ENCODE measurements around the gene HS3ST5.
"Not testable (repeated sequence)": the region's sequence is repeated elsewhere in the genome, so short reads cannot be mapped to it uniquely, and the experiment has no call there.

HS3ST5 gene

GRCh38 chr6:114274836-114275235, 68.0 kb downstream of the HS3ST5 start:
- DNase-seq, result no peak

DNA sequence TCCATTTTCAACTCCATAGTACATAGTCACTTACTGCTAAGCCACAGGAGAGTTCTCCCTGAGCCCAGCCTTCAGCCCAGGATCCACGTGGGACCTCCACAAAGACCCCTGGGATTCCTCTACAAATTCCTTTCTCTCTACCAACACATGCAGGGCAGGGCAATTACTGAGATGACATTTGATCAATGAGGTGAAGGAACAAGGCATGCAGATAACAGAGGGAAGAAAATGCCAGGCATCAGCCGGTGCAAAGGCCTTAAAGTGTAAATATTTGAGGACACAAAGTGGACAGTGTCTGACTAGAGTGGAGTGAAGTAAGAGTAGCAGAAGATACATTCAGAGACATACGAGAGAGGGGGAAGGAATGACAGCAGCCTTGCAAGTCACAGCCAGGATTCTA, 70.2 kb downstream of the HS3ST5 start:
- no peak for DNase-seq

- DNase-seq, result no peak
These were observed 71.4 kb downstream of the HS3ST5 start for GRCh38 chr6:114271405-114271804.

GRCh38 chr6:114267897-114268296, 74.9 kb downstream of the HS3ST5 start:
- no peak for DNase-seq

DNA sequence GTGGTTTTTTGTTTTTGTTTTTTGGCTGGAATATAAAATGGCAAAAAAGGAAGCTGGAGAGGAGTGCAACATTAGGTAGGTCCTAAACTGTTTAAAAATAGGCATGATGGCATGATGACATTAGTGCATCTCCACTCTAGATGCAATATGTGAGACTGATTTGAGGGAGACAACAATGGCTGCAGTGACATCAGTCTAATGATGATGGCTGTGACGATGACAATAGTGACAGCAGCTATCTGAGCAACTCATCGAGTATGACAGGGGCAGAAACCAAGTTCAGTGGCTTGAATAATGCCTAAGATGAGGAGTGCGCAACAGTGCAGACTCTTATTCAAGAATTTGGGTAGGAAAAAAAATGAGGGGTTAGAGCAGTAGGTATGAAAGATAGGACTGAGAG, 82.0 kb downstream of the HS3ST5 start:
- DNase-seq, result no peak

- no peak for DNase-seq
These were observed 84.4 kb downstream of the HS3ST5 start for GRCh38 chr6:114258376-114258775.

GRCh38 chr6:114253431-114253830, 89.4 kb downstream of the HS3ST5 start:
- DNase-seq, result peak; percentile 44

DNA sequence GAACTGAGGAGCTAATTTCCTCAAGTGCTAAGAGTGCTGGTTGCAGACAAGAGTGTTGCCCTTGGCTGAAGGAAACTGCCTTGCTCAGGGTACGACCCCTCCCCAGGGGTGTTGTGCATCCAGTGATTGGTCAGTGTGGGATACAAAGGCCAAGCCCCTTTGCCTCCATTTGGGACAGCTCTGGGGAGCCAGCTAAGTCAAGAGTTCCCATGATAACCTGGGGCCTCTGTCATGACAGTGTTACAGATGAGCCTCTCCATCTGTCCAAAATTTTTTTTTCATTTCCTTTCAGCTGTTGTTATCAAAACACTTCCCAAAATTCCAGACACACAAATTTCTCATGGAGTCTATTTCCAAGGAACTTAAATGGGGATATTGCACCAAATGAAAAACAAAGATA, 93.3 kb downstream of the HS3ST5 start:
- DNase-seq, result no peak

- DNase-seq, result no peak
These were observed 95.7 kb downstream of the HS3ST5 start for GRCh38 chr6:114247101-114247500.

GRCh38 chr6:114240796-114241195, 102.0 kb downstream of the HS3ST5 start:
- DNase-seq, result no peak

DNA sequence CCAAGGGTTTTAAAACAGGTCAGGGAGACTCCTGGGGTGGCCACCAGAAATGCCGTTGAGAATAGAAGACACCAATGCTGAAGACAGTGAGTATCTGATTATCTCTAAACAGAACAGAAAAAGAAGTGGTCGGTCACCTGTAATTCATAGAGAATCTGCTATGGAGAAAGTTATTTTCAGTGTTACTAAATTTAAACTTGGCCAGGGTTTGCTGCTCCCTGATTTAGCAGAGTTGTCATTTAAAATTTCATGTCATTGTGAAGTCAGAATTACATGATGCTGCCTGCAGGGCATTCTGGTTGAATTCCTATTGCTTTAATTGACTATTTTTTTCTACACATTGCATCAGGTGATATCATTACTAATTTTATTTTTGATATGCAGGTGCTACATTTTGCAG, 114.1 kb downstream of the HS3ST5 start:
- no peak for DNase-seq

- no peak for DNase-seq
These were observed 114.8 kb downstream of the HS3ST5 start for GRCh38 chr6:114227944-114228468.

DNA sequence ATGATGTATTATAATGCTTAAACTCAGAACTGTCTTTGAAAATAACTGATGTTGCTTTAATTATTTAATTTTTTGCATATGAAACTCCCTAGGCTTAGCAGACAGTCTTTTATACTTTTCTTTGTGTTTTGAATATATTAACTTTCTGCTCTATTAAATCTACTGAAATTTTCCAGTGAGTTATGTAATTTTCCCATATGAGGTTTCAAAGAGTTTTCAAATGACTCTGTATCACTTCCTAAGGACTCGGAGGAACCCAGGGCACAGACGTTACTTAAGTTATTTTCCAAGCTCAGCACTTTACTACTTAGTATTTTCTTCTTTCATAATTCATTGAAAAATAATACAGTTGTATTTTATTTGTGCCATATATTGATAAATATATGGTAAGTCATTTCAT, 122.6 kb downstream of the HS3ST5 start:
- DNase-seq, result no peak

- no peak for DNase-seq
These were observed 124.1 kb downstream of the HS3ST5 start for GRCh38 chr6:114218437-114219340.

DNA sequence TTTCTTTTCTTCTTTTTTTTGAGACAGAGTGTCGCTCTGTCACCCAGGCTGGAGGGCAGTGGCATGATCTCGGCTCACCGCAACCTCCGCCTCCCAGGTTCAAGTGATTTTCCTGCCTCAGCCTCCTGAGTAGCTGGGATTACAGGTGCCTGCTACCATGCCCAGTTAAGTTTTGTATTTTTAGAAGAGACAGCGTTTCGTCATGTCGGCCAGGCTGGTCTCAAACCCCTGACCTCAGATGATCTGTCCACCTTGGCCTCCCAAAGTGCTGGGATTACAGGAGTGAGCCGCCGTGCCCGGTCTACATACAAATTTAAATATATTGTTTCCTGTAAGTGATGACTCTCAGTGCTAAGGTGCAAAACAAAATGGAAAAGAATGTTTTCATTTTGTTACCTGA, 124.8 kb downstream of the HS3ST5 start:
- not testable (repeated sequence) for DNase-seq

- no peak for DNase-seq
These were observed 125.9 kb downstream of the HS3ST5 start for GRCh38 chr6:114216789-114217467.

- no peak for DNase-seq
These were observed 132.4 kb downstream of the HS3ST5 start for GRCh38 chr6:114210467-114210866.

DNA sequence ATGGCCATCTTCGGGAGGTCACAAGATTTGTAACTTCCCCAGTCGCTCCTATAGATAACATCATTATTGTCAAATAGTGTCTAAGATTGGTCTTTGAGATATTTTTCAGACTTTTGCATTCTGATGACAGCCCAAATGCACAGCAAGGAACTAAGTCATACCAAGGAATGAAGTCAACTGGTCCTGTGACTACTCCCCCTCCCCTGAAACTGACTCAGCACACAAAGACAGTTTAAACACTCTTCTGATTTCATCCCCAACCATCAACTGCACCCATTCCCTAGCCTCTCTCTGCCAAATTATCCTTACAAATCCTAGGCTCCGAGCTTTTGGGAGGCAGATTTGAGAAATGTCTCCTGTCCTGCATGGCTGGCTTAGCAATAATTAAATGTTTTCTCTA, 139.4 kb downstream of the HS3ST5 start:
- no peak for DNase-seq

DNA sequence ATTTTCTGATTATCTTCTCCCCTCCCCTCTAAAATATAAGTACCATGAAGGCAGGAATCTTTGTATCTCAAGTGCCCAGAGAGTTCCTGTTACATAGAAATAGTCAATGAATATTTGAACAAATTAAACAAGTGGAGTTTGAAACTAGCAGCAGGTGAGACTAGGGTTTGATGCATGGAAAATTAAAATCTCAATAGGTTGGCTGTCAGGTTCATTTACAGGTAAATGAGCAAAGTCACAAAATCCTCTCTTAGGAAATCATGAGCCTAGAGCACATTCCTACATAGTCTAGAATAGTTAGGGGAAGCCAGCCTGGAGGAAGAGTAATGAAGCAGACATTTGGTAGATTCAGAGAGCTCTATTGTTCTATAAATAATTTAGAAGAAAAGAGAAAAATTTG, 140.4 kb downstream of the HS3ST5 start:
- DNase-seq, result no peak

DNA sequence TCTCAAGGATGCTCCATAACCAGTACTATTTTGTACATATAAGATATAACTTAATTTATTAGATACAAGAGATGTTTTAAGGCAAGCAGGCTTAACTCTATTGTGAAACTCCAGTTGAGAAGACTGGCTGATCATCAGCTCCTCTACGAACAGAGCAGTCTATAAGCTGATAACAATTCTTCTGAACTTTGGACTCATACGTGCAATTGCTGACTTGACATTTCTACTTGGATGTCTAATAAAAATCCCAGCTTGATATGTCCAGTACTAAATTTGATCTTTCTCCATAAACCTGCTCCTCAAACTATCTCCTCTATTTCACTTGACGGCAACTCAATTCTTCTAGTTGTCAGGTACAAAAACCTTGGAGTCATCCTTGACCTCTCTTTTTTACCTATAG, 141.9 kb downstream of the HS3ST5 start:
- no peak for DNase-seq

- DNase-seq, result no peak
These were observed 147.0 kb downstream of the HS3ST5 start for GRCh38 chr6:114195631-114196403.

DNA sequence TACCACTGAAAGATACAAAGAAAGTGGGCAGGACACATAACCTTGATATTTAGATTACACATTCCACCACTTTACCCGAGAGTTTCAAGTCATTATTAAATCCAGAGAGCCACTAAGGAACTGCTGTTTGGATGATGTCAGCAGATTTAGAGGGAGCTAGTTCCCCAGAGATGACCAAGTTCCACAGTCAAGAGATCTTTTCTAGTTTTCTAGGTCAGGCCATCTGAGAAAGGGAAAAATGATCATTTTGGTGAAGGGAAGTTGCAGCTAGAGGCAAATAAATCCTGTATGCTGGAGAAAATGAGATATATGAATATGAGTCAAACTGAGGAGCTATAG, 147.8 kb downstream of the HS3ST5 start:
- no peak for DNase-seq

GRCh38 chr6:114194362-114195026, 148.3 kb downstream of the HS3ST5 start:
- no peak for DNase-seq

All from NCI-H1105 (cell line).